H7 (cell line): Measurements from ENCODE around the gene ZNF804A. TPM values are rescaled to one million over a fixed set of nuclear protein-coding genes. Genes with fewer than 3 reads are reported as not detected.
A peak's percentile ranks its signal among the peaks of the same experiment; 100 is the strongest.

Source experiments
- DNase-seq: peaks from one replicate; pipeline ENCODE4 v3.0.0; 2012
- H3K27me3 ChIP-seq: 2 replicates; pipeline ENCODE4 v1.6.0; 2011; ENCODE audit warnings: mild to moderate bottlenecking, low read length; ENCODE audit not compliant: control insufficient read depth, insufficient read depth
- H3K36me3 ChIP-seq: replicated peaks from 2 replicates; pipeline ENCODE4 v1.5.1; 2011; ENCODE audit warnings: low read length; ENCODE audit not compliant: control insufficient read depth, insufficient read depth
- H3K4me3 ChIP-seq: 2 replicates; pipeline ENCODE4 v1.5.1; 2011; ENCODE audit warnings: low read depth, mild to moderate bottlenecking, control low read depth, low read length, moderate library complexity; ENCODE audit not compliant: insufficient read depth
- total RNA-seq: library from RNA; depleted of rRNA; stranded (reverse); fragments of >200 nt; shearing (Covaris generic); gene quantifications from 2 replicates; pipeline ENCODE4 v1.2.3, GENCODE V29; 2014

Gene ZNF804A
- total RNA-seq, 1 experiment from 2014 or later = 0.48 TPM

DNA sequence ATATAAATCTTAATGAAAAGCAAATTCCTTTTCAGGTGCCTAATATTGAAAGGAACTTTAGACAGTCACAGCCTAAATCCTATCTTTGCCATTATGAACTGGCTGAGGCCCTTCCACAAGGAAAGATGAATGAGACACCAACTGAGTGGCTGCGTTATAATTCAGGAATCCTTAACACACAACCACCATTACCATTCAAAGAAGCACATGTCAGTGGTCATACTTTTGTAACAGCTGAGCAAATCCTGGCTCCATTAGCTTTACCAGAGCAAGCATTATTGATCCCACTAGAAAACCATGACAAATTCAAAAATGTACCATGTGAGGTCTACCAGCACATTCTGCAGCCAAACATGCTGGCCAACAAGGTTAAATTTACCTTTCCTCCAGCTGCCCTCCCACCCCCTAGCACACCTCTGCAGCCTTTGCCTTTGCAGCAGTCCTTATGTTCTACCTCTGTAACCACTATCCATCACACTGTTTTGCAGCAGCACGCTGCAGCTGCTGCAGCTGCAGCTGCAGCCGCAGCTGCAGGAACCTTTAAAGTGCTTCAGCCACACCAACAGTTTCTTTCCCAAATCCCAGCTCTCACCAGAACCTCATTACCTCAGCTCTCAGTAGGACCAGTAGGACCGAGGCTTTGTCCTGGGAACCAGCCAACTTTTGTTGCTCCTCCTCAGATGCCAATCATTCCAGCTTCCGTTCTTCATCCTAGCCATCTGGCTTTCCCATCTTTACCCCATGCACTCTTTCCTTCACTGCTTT lies 340.1 kb downstream of the ZNF804A start:
- no peaks in the 10 kb centered on the region for H3K27me3 ChIP-seq
- H3K36me3 ChIP-seq = no peaks in the 10 kb centered on the region
- H3K4me3 ChIP-seq = no peak overlapping the region
- no peak for DNase-seq

DNA sequence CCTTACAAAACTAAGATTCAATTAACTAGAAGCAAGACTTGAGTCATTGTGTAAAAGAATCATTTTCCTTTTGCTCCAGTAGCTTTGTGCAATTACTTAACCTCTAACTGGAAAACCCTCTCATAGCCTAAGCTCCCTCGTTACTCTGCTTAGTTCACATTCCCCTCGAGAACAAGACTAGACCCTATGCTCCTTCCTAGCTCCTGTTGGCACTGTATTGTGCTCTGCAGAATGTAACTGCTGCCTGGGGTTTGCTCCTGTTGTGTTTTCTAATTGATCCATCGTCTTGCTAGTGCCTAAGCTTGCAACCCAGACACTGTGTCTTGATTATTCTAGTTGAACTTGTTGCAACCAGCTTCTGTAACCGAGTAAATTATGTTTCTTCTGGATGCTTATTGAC lies 347.0 kb downstream of the ZNF804A start:
- Histone ChIP-seq H3K36me3 (no peaks in the 10 kb centered on the region), H3K27me3 (no peaks in the 10 kb centered on the region), H3K4me3 (no peak overlapping the region)
- DNase-seq = peak; percentile 3

DNA sequence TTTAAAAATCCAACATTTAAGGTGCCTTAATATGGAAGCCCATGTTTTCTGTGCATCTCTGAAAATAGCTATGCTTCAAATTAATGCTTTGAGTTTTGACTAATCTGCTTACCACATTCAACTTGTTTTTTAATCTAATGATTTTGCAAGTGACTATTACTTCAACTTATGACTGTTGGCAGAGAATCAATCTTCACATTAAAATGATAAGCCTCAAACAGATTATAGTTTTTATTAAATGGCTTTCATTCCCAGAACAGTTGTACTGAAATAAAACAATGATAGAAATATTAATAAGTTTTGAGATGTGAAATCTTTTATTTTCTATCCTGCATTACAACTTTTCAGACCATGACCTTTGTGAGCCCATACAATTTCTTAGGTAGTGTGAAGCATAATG lies 347.5 kb downstream of the ZNF804A start:
- no peak for DNase-seq
- Histone ChIP-seq H3K27me3 (no peaks in the 10 kb centered on the region), H3K36me3 (no peaks in the 10 kb centered on the region), H3K4me3 (no peak overlapping the region)

DNA sequence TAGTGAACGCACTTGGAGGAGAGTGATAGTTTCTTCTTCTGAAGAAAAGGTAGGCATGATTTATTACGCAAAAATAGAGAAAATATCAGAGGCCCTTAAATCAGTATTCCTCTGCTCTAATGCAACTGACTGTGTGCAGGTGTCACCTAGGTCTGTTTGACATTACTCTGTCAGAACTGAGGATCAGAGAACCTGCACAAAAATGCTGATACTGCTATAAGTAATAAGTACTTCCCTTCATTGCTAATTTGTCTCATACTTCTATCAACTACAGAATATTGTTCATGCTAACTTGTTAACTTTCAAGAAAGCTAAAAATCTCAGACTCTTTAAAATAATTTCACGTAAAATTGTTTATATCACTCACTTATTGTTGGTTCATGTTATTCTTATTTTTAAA lies 358.5 kb downstream of the ZNF804A start:
- Histone ChIP-seq H3K36me3 (no peaks in the 10 kb centered on the region), H3K4me3 (no peak overlapping the region), H3K27me3 (no peaks in the 10 kb centered on the region)
- DNase-seq = no peak

DNA sequence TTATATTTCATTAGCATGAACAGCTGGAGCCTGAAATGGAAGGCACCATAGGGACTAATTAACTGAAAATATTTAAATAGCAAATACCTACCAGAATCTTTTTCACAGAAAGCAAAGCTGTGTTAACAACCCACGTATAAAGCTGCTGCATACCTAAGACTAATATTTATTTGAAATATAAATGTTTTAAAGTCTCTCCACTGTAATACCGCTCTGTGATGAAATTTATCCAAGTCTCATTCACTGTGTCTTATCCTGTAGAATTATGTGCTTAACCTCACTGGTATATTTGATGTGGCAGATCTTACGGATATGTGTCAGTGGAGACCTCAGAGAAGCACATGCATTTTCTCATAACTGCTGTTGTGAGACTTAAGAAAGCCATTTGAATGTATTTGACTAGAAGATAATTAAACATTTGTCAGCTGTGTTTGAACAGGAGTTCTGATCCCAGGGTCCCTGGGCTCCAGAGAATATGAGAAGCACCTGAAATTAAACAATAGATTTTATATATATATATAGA lies 373.3 kb downstream of the ZNF804A start:
- Histone ChIP-seq H3K36me3 (no peaks in the 10 kb centered on the region), H3K27me3 (no peaks in the 10 kb centered on the region), H3K4me3 (no peak overlapping the region)
- no peak for DNase-seq
